ENCODE results near the gene FCHSD2.
"Not testable (repeated sequence)": the region's sequence is repeated elsewhere in the genome, so short reads cannot be mapped to it uniquely, and the experiment has no call there.

Gene FCHSD2

GRCh38 chr11:73137262-73137943 is 4.7 kb downstream of the FCHSD2 start:
- DNase-seq: no peak
- peak; percentile 20; the same call in 1 of the 2 replicates for TF ChIP-seq CTCF (IDR thresholded peaks at IDR 0.05; ENCODE audit: low read depth, low read length)
- H3K4me1 ChIP-seq: no peaks in the 10 kb centered on the region
- H3K4me3 ChIP-seq (ENCODE audit: low read depth, low read length): no peak overlapping the region
- no peaks in the 10 kb centered on the region for H3K9me3 ChIP-seq
- H3K27me3 ChIP-seq: no peaks in the 10 kb centered on the region
- H3K36me3 ChIP-seq: peaks cover under 1% of the 10 kb centered on the region

GRCh38 chr11:73136722-73137121 is 5.4 kb downstream of the FCHSD2 start:
- not testable (repeated sequence) for DNase-seq; H3K27me3 ChIP-seq; H3K4me1 ChIP-seq; H3K9me3 ChIP-seq; H3K4me3 ChIP-seq (ENCODE audit: low read depth, low read length); H3K36me3 ChIP-seq

DNA sequence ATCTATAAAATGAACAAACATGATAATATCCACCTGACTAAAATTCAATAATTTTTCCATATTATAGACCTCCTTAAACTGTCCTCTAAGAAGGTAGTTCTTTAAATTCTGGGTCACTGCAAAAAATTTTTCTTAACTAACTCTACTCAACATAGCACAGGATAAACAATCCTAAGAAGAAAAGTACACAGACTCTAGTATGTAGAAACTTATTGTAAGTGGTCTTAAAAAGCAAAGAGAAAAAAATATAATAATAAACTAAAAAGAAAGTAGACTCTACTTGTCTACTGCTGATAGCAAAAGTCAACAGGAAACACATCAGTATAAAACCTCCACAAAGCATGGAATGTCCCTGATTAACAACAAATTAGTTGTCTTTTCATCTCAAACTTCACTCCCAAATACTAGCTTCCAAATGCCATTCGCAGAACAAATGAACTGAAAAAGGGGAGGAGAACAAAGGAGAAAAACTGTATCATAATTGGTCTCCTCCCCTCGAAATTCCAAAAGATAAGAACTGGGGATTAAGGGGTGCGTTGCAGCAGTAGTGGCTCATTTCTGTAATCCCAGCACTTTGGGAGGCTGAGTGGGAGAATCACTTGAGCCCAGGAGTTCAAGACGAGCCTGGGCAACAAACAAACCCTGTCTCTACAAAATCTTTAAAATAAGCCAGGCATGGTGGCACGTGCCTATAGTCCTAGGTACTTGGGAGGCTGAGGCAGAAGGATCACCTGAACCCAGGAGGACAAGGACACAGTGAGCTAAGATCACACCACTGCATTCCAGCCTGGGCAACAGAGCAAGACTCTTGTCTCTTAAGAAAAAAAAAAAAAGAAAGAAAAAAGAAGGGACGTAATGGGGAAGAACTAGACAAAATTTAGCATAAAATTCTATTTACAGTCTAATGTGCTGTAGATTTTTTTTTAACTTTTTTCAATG is 6.5 kb downstream of the FCHSD2 start:
- Histone ChIP-seq H3K4me3 (ENCODE audit: low read depth, low read length) (no peak overlapping the region), H3K36me3 (peaks cover 7% of the 10 kb centered on the region), H3K9me3 (no peaks in the 10 kb centered on the region), H3K27me3 (no peaks in the 10 kb centered on the region), H3K4me1 (no peaks in the 10 kb centered on the region)
- no peak for TF ChIP-seq CTCF (IDR thresholded peaks at IDR 0.05; ENCODE audit: low read depth, low read length)
- DNase-seq: no peak

DNA sequence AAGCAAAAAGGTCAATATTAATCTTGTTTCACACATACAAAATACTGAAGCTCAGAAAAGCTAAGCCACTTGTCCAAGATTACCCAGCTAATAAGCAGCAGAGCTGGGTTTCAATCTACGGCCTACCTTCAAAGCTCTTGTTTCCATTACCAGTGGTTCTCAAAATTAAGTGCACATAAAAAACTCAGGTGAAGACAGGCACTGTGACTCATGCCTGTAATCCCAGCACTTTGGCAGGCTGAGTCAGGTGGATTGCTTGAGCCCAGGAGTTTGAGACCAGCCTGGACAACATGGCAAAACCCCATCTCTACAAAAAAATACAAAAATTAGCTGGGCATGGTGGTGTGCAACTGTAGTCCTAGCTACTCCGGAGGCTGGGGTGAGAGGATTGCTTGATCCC is 9.8 kb downstream of the FCHSD2 start:
- not testable (repeated sequence) for DNase-seq; H3K4me1 ChIP-seq; H3K27me3 ChIP-seq; H3K9me3 ChIP-seq; H3K36me3 ChIP-seq; H3K4me3 ChIP-seq (ENCODE audit: low read depth, low read length)

DNA sequence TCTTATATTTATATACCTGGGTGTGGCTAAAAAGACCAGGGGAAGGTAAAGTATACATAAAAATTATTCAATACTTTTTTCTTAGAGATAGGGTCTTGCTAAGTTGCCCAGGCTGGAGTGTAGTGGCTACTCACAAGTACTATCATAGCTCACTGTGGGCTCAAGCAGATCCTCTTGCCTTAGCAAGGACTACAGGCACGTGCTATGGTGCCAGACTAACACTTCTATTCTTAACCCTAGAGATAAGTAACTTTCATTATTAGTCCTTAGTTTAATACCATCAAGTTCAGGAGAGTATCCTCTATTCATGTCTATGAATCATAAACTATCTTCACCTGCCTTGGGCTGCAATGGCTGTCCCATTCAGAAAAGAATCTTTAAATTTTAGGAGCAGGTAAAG is 11.9 kb downstream of the FCHSD2 start:
- no peak for TF ChIP-seq CTCF (IDR thresholded peaks at IDR 0.05; ENCODE audit: low read depth, low read length)
- peaks cover 7% of the 10 kb centered on the region for H3K36me3 ChIP-seq
- DNase-seq: no peak

GRCh38 chr11:73129198-73129597 is 12.9 kb downstream of the FCHSD2 start:
- DNase-seq: no peak
- H3K4me3 ChIP-seq (ENCODE audit: low read depth, low read length): no peak overlapping the region
- no peaks in the 10 kb centered on the region for H3K4me1 ChIP-seq
- no peak for TF ChIP-seq CTCF (IDR thresholded peaks at IDR 0.05; ENCODE audit: low read depth, low read length)
- H3K27me3 ChIP-seq: no peaks in the 10 kb centered on the region
- H3K36me3 ChIP-seq: peaks cover 7% of the 10 kb centered on the region
- no peaks in the 10 kb centered on the region for H3K9me3 ChIP-seq

More for the DNA sequence above, 11.9 kb downstream of the FCHSD2 start:
- Histone ChIP-seq H3K27me3 (no peaks in the 10 kb centered on the region), H3K4me3 (ENCODE audit: low read depth, low read length) (no peak overlapping the region), H3K9me3 (no peaks in the 10 kb centered on the region), H3K4me1 (no peaks in the 10 kb centered on the region)
